DND-41 (cell line): ENCODE measurements around the gene SNRNP70.

Experiments
- ATAC-seq: fragments of 200-7000 bp; cut with Tn5 transposase; 3 replicates; pipeline ENCODE4 v1.9.1; 2021; ENCODE audit warnings: low read depth; ENCODE audit not compliant: insufficient read depth
- DNase-seq: peaks from one replicate; pipeline ENCODE4 v3.0.0-alpha.2; 2020
- H2AFZ ChIP-seq: 2 replicates; pipeline ENCODE4 v1.6.0; 2012; ENCODE audit warnings: low read depth, low read length
- H3K27ac ChIP-seq: 2 replicates; pipeline ENCODE4 v1.5.1; 2012; ENCODE audit warnings: low read length, inconsistent platforms
- H3K27me3 ChIP-seq: fragments of 200-600 bp; sonication (generic); 2 replicates; pipeline ENCODE4 v1.6.0; 2012; ENCODE audit warnings: low read length, mild to moderate bottlenecking, inconsistent platforms; ENCODE audit not compliant: insufficient read depth, poor library complexity
- H3K36me3 ChIP-seq: 2 replicates; pipeline ENCODE4 v1.5.1; 2012; ENCODE audit warnings: low read length, inconsistent platforms; ENCODE audit not compliant: insufficient read depth
- H3K4me1 ChIP-seq: 2 replicates; pipeline ENCODE4 v1.5.1; 2012; ENCODE audit warnings: mild to moderate bottlenecking, low read length; ENCODE audit not compliant: insufficient read depth
- H3K4me2 ChIP-seq: 2 replicates; pipeline ENCODE4 v1.6.0; 2012; ENCODE audit warnings: mild to moderate bottlenecking, moderate library complexity, low read length, inconsistent platforms; ENCODE audit not compliant: insufficient read depth
- H3K4me3 ChIP-seq, 2 experiments: fragments of 200-600 bp in 1 of 2; shearing (Covaris generic) in 1 of 2; 2 replicates each; pipeline ENCODE4 v1.5.1; 2012 to 2016; ENCODE audit warnings: inconsistent platforms in 2 of 2, low read length in 2 of 2, mild to moderate bottlenecking in 2 of 2, low read depth in 1 of 2, moderate library complexity in 1 of 2
- H3K79me2 ChIP-seq: 2 replicates; pipeline ENCODE4 v1.6.0; 2012; ENCODE audit warnings: low read length, inconsistent platforms; ENCODE audit not compliant: insufficient read depth
- H3K9ac ChIP-seq: 2 replicates; pipeline ENCODE4 v1.6.0; 2012; ENCODE audit warnings: low read depth, mild to moderate bottlenecking, inconsistent platforms, low read length, moderate library complexity
- H3K9me3 ChIP-seq: 2 replicates; pipeline ENCODE4 v1.5.1; 2012; ENCODE audit warnings: low read length, moderate library complexity, mild to moderate bottlenecking, inconsistent platforms; ENCODE audit not compliant: insufficient read depth, severe bottlenecking
- H4K20me1 ChIP-seq: 2 replicates; pipeline ENCODE4 v1.6.0; 2012; ENCODE audit warnings: low read length; ENCODE audit not compliant: insufficient read depth
- CTCF ChIP-seq: IDR thresholded peaks from 2 replicates; pipeline ENCODE4 v1.5.1; 2012; ENCODE audit warnings: borderline replicate concordance, low read length, moderate library complexity, mild to moderate bottlenecking; ENCODE audit not compliant: poor library complexity, severe bottlenecking; ENCODE audit errors: extremely low read depth
- EZH2 ChIP-seq: IDR thresholded peaks from 3 replicates; pipeline ENCODE4 v1.6.1; 2012; ENCODE audit warnings: borderline replicate concordance, low read depth, mild to moderate bottlenecking, moderate library complexity, low read length, inconsistent platforms; ENCODE audit not compliant: severe bottlenecking

Gene SNRNP70

GRCh38 chr19:49148784-49149651, 63.8 kb downstream of the SNRNP70 start:
- Histone ChIP-seq H3K27me3 (no peaks in the 10 kb centered on the region), H3K9me3 (no peaks in the 10 kb centered on the region), H3K79me2 (no peaks in the 10 kb centered on the region), H3K4me2 (no peak overlapping the region), H2AFZ (no peak overlapping the region), H3K36me3 (0 out of 2 replicates have a peak, but pooled peaks cover 5% of the 10 kb centered on the region), H3K9ac (no peak overlapping the region), H3K27ac (no peak overlapping the region), H4K20me1 (peaks cover 2% of the 10 kb centered on the region; the same call in 1 of the 2 replicates), H3K4me3 (no peak overlapping the region), H3K4me1 (peaks cover 18% of the 10 kb centered on the region)
- no peak for TF ChIP-seq EZH2
- TF ChIP-seq CTCF, result no peak
- ATAC-seq (no peak), DNase-seq (peak; percentile 61)

GRCh38 chr19:49149652-49150105, 64.4 kb downstream of the SNRNP70 start:
- H3K79me2 ChIP-seq, result no peaks in the 10 kb centered on the region
- H3K27ac ChIP-seq, result no peak overlapping the region
- 0 out of 2 replicates have a peak, but pooled peaks cover 5% of the 10 kb centered on the region for H3K36me3 ChIP-seq
- peak overlapping the region; percentile 44; the same call in 1 of the 2 replicates for H3K9ac ChIP-seq
- peak overlapping the region in 1 of 2 experiments; percentile 45; a peak in 1 of 4 replicates for H3K4me3 ChIP-seq
- H3K4me1 ChIP-seq, result peaks cover 18% of the 10 kb centered on the region
- peak overlapping the region; percentile 62 for H3K4me2 ChIP-seq
- H3K27me3 ChIP-seq, result no peaks in the 10 kb centered on the region
- peaks cover 2% of the 10 kb centered on the region; the same call in 1 of the 2 replicates for H4K20me1 ChIP-seq
- H3K9me3 ChIP-seq, result no peaks in the 10 kb centered on the region
- ATAC-seq (no peak), DNase-seq (no peak)
- H2AFZ ChIP-seq, result no peak overlapping the region
- TF ChIP-seq CTCF (no peak), EZH2 (no peak)

- H3K27me3 ChIP-seq, result no peaks in the 10 kb centered on the region
- H3K4me2 ChIP-seq, result peak overlapping the region; percentile 62
- TF ChIP-seq CTCF (no peak), EZH2 (no peak)
- peaks cover 2% of the 10 kb centered on the region; the same call in 1 of the 2 replicates for H4K20me1 ChIP-seq
- H3K4me1 ChIP-seq, result peaks cover 18% of the 10 kb centered on the region
- H3K36me3 ChIP-seq, result 0 out of 2 replicates have a peak, but pooled peaks cover 4% of the 10 kb centered on the region
- no peak overlapping the region for H3K27ac ChIP-seq
- peak overlapping the region in 1 of 2 experiments; percentile 45; a peak in 2 of 4 replicates for H3K4me3 ChIP-seq
- no peaks in the 10 kb centered on the region for H3K79me2 ChIP-seq
- H2AFZ ChIP-seq, result peak overlapping the region; percentile 33; the same call in 1 of the 2 replicates
- DNase-seq, result peak; percentile 48
- peak overlapping the region; percentile 44; the same call in 1 of the 2 replicates for H3K9ac ChIP-seq
- no peaks in the 10 kb centered on the region for H3K9me3 ChIP-seq
- peak; percentile 25 for ATAC-seq
Observed at GRCh38 chr19:49150106-49150943, 65.1 kb downstream of the SNRNP70 start.
